ENCODE measurements around the gene CAMKK1.
"Not testable (repeated sequence)": the region's sequence is repeated elsewhere in the genome, so short reads cannot be mapped to it uniquely, and the experiment has no call there.

The CAMKK1 gene

GRCh38 chr17:3852561-3852960, 40.3 kb downstream of the CAMKK1 start:
- H3K27me3 ChIP-seq (ENCODE audit: insufficient read depth, low read length): no peaks in the 10 kb centered on the region
- peaks cover 3% of the 10 kb centered on the region for H3K9me3 ChIP-seq (ENCODE audit: low read length)
- no peak overlapping the region for H2AFZ ChIP-seq (ENCODE audit: low read depth, low read length)
- no peak overlapping the region for H3K4me3 ChIP-seq (ENCODE audit: low read length)
- no peaks in the 10 kb centered on the region for H3K36me3 ChIP-seq (ENCODE audit: insufficient read depth, low read length)
- peaks cover 4% of the 10 kb centered on the region for H3K4me1 ChIP-seq (ENCODE audit: insufficient read depth, low read length)

GRCh38 chr17:3851461-3852100, 41.3 kb downstream of the CAMKK1 start:
- Histone ChIP-seq H3K4me1 (ENCODE audit: insufficient read depth, low read length) (peaks cover 4% of the 10 kb centered on the region), H3K9me3 (ENCODE audit: low read length) (peaks cover 3% of the 10 kb centered on the region), H3K4me3 (ENCODE audit: low read length) (no peak overlapping the region), H2AFZ (ENCODE audit: low read depth, low read length) (no peak overlapping the region), H3K36me3 (ENCODE audit: insufficient read depth, low read length) (no peaks in the 10 kb centered on the region), H3K27me3 (ENCODE audit: insufficient read depth, low read length) (no peaks in the 10 kb centered on the region)

GRCh38 chr17:3848229-3848835, 44.5 kb downstream of the CAMKK1 start:
- H3K27me3 ChIP-seq (ENCODE audit: insufficient read depth, low read length): no peaks in the 10 kb centered on the region
- peaks cover 3% of the 10 kb centered on the region for H3K9me3 ChIP-seq (ENCODE audit: low read length)
- H2AFZ ChIP-seq (ENCODE audit: low read depth, low read length): no peak overlapping the region
- peaks cover 7% of the 10 kb centered on the region for H3K4me1 ChIP-seq (ENCODE audit: insufficient read depth, low read length)
- no peak overlapping the region for H3K4me3 ChIP-seq (ENCODE audit: low read length)
- H3K36me3 ChIP-seq (ENCODE audit: insufficient read depth, low read length): peaks cover 8% of the 10 kb centered on the region

GRCh38 chr17:3847165-3847670, 45.6 kb downstream of the CAMKK1 start:
- Histone ChIP-seq H3K36me3 (ENCODE audit: insufficient read depth, low read length) (peaks cover 19% of the 10 kb centered on the region), H2AFZ (ENCODE audit: low read depth, low read length) (no peak overlapping the region), H3K9me3 (ENCODE audit: low read length) (peaks cover 3% of the 10 kb centered on the region), H3K4me1 (ENCODE audit: insufficient read depth, low read length) (peaks cover 7% of the 10 kb centered on the region), H3K27me3 (ENCODE audit: insufficient read depth, low read length) (no peaks in the 10 kb centered on the region), H3K4me3 (ENCODE audit: low read length) (no peak overlapping the region)

GRCh38 chr17:3846437-3847164, 46.3 kb downstream of the CAMKK1 start:
- Histone ChIP-seq H3K9me3 (ENCODE audit: low read length) (no peaks in the 10 kb centered on the region), H3K36me3 (ENCODE audit: insufficient read depth, low read length) (peaks cover 24% of the 10 kb centered on the region), H2AFZ (ENCODE audit: low read depth, low read length) (peak overlapping the region; percentile 86), H3K27me3 (ENCODE audit: insufficient read depth, low read length) (no peaks in the 10 kb centered on the region), H3K4me3 (ENCODE audit: low read length) (peak overlapping the region; percentile 15), H3K4me1 (ENCODE audit: insufficient read depth, low read length) (peaks cover 7% of the 10 kb centered on the region)

- Histone ChIP-seq H3K4me1 (ENCODE audit: insufficient read depth, low read length) (peaks cover 7% of the 10 kb centered on the region), H3K27me3 (ENCODE audit: insufficient read depth, low read length) (no peaks in the 10 kb centered on the region), H3K36me3 (ENCODE audit: insufficient read depth, low read length) (peaks cover 30% of the 10 kb centered on the region), H3K4me3 (ENCODE audit: low read length) (peak within 1 kb of the TSS; percentile 89), H3K9me3 (ENCODE audit: low read length) (no peaks in the 10 kb centered on the region), H2AFZ (ENCODE audit: low read depth, low read length) (peak within 1 kb of the TSS; percentile 86)
These were observed 47.0 kb downstream of the CAMKK1 start, which contains the start of gene NCBP3 for GRCh38 chr17:3845621-3846436. Gene NCBP3, minus strand, starts transcription at chr17:3846246. Its CDS starts 23 bp downstream, at chr17:3846223.

- Histone ChIP-seq H3K9me3 (ENCODE audit: low read length) (no peaks in the 10 kb centered on the region), H2AFZ (ENCODE audit: low read depth, low read length) (peak overlapping the region; percentile 86), H3K4me1 (ENCODE audit: insufficient read depth, low read length) (peaks cover 7% of the 10 kb centered on the region)
These were observed 47.6 kb downstream of the CAMKK1 start for GRCh38 chr17:3845291-3845620.

GRCh38 chr17:3844556-3844955, 48.3 kb downstream of the CAMKK1 start:
- not testable (repeated sequence) for H3K4me1 ChIP-seq (ENCODE audit: insufficient read depth, low read length); H3K9me3 ChIP-seq (ENCODE audit: low read length); H3K27me3 ChIP-seq (ENCODE audit: insufficient read depth, low read length); H2AFZ ChIP-seq (ENCODE audit: low read depth, low read length)
- Histone ChIP-seq H3K36me3 (ENCODE audit: insufficient read depth, low read length) (peaks cover 41% of the 10 kb centered on the region), H3K4me3 (ENCODE audit: low read length) (peak overlapping the region; percentile 89)

More at GRCh38 chr17:3845291-3845620, 47.6 kb downstream of the CAMKK1 start:
- Histone ChIP-seq H3K36me3 (ENCODE audit: insufficient read depth, low read length) (peaks cover 34% of the 10 kb centered on the region), H3K4me3 (ENCODE audit: low read length) (peak overlapping the region; percentile 89), H3K27me3 (ENCODE audit: insufficient read depth, low read length) (no peaks in the 10 kb centered on the region)

GRCh38 chr17:3843935-3844516, 48.8 kb downstream of the CAMKK1 start:
- Histone ChIP-seq H3K36me3 (ENCODE audit: insufficient read depth, low read length) (peaks cover 46% of the 10 kb centered on the region), H3K27me3 (ENCODE audit: insufficient read depth, low read length) (no peaks in the 10 kb centered on the region), H3K4me3 (ENCODE audit: low read length) (no peak overlapping the region), H2AFZ (ENCODE audit: low read depth, low read length) (no peak overlapping the region), H3K4me1 (ENCODE audit: insufficient read depth, low read length) (peaks cover 7% of the 10 kb centered on the region), H3K9me3 (ENCODE audit: low read length) (no peaks in the 10 kb centered on the region)

- Histone ChIP-seq H3K36me3 (ENCODE audit: insufficient read depth, low read length) (peaks cover 79% of the 10 kb centered on the region), H2AFZ (ENCODE audit: low read depth, low read length) (no peak overlapping the region), H3K4me3 (ENCODE audit: low read length) (no peak overlapping the region), H3K27me3 (ENCODE audit: insufficient read depth, low read length) (no peaks in the 10 kb centered on the region), H3K4me1 (ENCODE audit: insufficient read depth, low read length) (no peaks in the 10 kb centered on the region), H3K9me3 (ENCODE audit: low read length) (no peaks in the 10 kb centered on the region)
These were observed 54.6 kb downstream of the CAMKK1 start for GRCh38 chr17:3838206-3838605.

- Histone ChIP-seq H3K4me1 (ENCODE audit: insufficient read depth, low read length) (no peaks in the 10 kb centered on the region), H3K4me3 (ENCODE audit: low read length) (no peak overlapping the region), H3K36me3 (ENCODE audit: insufficient read depth, low read length) (peaks cover 69% of the 10 kb centered on the region)
These were observed 56.3 kb downstream of the CAMKK1 start for GRCh38 chr17:3836551-3836950.

GRCh38 chr17:3835410-3836229, 57.2 kb downstream of the CAMKK1 start:
- Histone ChIP-seq H3K4me1 (ENCODE audit: insufficient read depth, low read length) (no peaks in the 10 kb centered on the region), H3K27me3 (ENCODE audit: insufficient read depth, low read length) (no peaks in the 10 kb centered on the region), H2AFZ (ENCODE audit: low read depth, low read length) (no peak overlapping the region), H3K36me3 (ENCODE audit: insufficient read depth, low read length) (peaks cover 62% of the 10 kb centered on the region), H3K9me3 (ENCODE audit: low read length) (no peaks in the 10 kb centered on the region), H3K4me3 (ENCODE audit: low read length) (no peak overlapping the region)

More at GRCh38 chr17:3836551-3836950, 56.3 kb downstream of the CAMKK1 start:
- no peaks in the 10 kb centered on the region for H3K9me3 ChIP-seq (ENCODE audit: low read length)
- no peaks in the 10 kb centered on the region for H3K27me3 ChIP-seq (ENCODE audit: insufficient read depth, low read length)
- H2AFZ ChIP-seq (ENCODE audit: low read depth, low read length): no peak overlapping the region

Measured in neuron (in vitro differentiated cells).